K562 (cell line): ENCODE data around the gene GPR157. TPM values are rescaled to one million over a fixed set of nuclear protein-coding genes. Genes with fewer than 3 reads are reported as not detected.

ENCODE experiments used
- ATAC-seq: fragments of 200-7000 bp; cut with Tn5 transposase; 3 replicates; pipeline ENCODE4 v1.9.1; 2020; ENCODE audit warnings: moderate library complexity
- BruUV-seq: library from RNA; stranded (reverse); fragments of 400-500 nt; replicated peaks from 2 replicates; lab custom pipeline; 2021; lab: Mats Ljungman, UMichigan
- CTCF ChIA-PET: fragments of 300-600 bp; formaldehyde crosslinking; extraction: SDS; loops from one replicate; lab custom pipeline; 2021; ENCODE audit warnings: low intra/inter-chr PET ratio; lab: Yijun Ruan, JAX
- POLR2A ChIA-PET: fragments of 300-600, 350-650 bp; sonication (Branson Sonifier 250); formaldehyde crosslinking; extraction: SDS; loops from one replicate; lab custom pipeline; 2021; ENCODE audit warnings: antibody characterized with exemption, inconsistent platforms; lab: Yijun Ruan, JAX
- DNase-seq, 4 experiments: peaks; one replicate each; pipeline versions ENCODE4 v3.0.0 to v3.0.0-alpha.2; 2011 to 2018; ENCODE audit warnings: low spot score in 3 of 4, mixed read lengths in 3 of 4; ENCODE audit errors: extremely low read depth in 1 of 4
- FAIRE-seq: peaks from 2 replicates; lab custom pipeline; 2011; peaks lifted over from hg19 to GRCh38; lab: Jason Lieb, UNC
- H2AFZ ChIP-seq: 2 replicates; pipeline ENCODE4 v1.6.0; 2011; ENCODE audit warnings: low read depth, low read length, control low read depth, inconsistent platforms
- H3K27ac ChIP-seq: fragments of 200-600 bp; 3 replicates; pipeline ENCODE4 v1.8.0; 2011; ENCODE audit warnings: low read depth, mild to moderate bottlenecking, control low read depth, inconsistent platforms, low read length, moderate library complexity, mixed read lengths; ENCODE audit errors: extremely low read depth
- H3K27me3 ChIP-seq, 2 experiments: fragments of 300-600 bp in 1 of 2; 2 replicates in 1 of 2; 3 replicates in 1 of 2; pipeline versions ENCODE4 v1.6.0 to v1.8.0; 2011; ENCODE audit warnings: inconsistent platforms in 2 of 2, low read length in 2 of 2, mild to moderate bottlenecking in 1 of 2, mixed read lengths in 1 of 2, moderate library complexity in 1 of 2; ENCODE audit not compliant: control insufficient read depth in 2 of 2, insufficient read depth in 2 of 2
- H3K36me3 ChIP-seq: fragments of 300-600 bp; 3 replicates; pipeline ENCODE4 v1.8.0; 2011; ENCODE audit warnings: mild to moderate bottlenecking, low read length, inconsistent platforms; ENCODE audit not compliant: control insufficient read depth, insufficient read depth
- H3K4me1 ChIP-seq, 2 experiments: fragments of 200-600 bp in 1 of 2; replicated peaks in 1 of 2; 2 replicates in 1 of 2; 3 replicates in 1 of 2; pipeline versions ENCODE4 v1.5.1 to v1.8.0; 2011; ENCODE audit warnings: inconsistent platforms in 2 of 2, low read length in 2 of 2, mild to moderate bottlenecking in 1 of 2, mixed read lengths in 1 of 2, moderate library complexity in 1 of 2; ENCODE audit not compliant: control insufficient read depth in 2 of 2, insufficient read depth in 2 of 2
- H3K4me2 ChIP-seq: 2 replicates; pipeline ENCODE4 v1.6.1; 2011; ENCODE audit warnings: low read length, control low read depth, inconsistent platforms, mixed read lengths; ENCODE audit not compliant: insufficient read depth
- H3K4me3 ChIP-seq: fragments of 200-600 bp; sonication (generic), shearing (Covaris generic); 2 replicates; pipeline ENCODE4 v1.5.1; 2016; ENCODE audit warnings: control low read depth, inconsistent platforms
- H3K79me2 ChIP-seq: fragments of 200-600 bp; 3 replicates; pipeline ENCODE4 v1.8.0; 2011; ENCODE audit warnings: low read length, inconsistent platforms; ENCODE audit not compliant: control insufficient read depth, insufficient read depth
- H3K9ac ChIP-seq, 2 experiments: 2 replicates each; pipeline versions ENCODE4 v1.6.0 to v1.6.1; 2011; ENCODE audit warnings: low read depth in 2 of 2, low read length in 2 of 2, control low read depth in 1 of 2, inconsistent platforms in 1 of 2, mild to moderate bottlenecking in 1 of 2, mixed read lengths in 1 of 2; ENCODE audit not compliant: insufficient read depth in 1 of 2
- H3K9me1 ChIP-seq: one replicate; pipeline ENCODE4 v1.6.0; 2011; ENCODE audit warnings: inconsistent platforms, mild to moderate bottlenecking, low read length, moderate library complexity; ENCODE audit not compliant: control insufficient read depth, insufficient read depth
- H3K9me3 ChIP-seq: replicated peaks from 2 replicates; pipeline ENCODE4 v1.5.1; 2011; ENCODE audit warnings: low read depth, low read length, inconsistent platforms; ENCODE audit not compliant: control insufficient read depth, insufficient read depth
- H4K20me1 ChIP-seq: replicated peaks from 2 replicates; pipeline ENCODE4 v1.6.1; 2011; ENCODE audit warnings: low read length, inconsistent platforms, mixed read lengths; ENCODE audit not compliant: control insufficient read depth, insufficient read depth
- ARID2 ChIP-seq: fragments of 450-650 bp; IDR thresholded peaks from 2 replicates; pipeline ENCODE4 v1.6.1; 2017; ENCODE audit warnings: antibody characterized with exemption, mild to moderate bottlenecking
- DNMT1 ChIP-seq: fragments of 450-650 bp; IDR thresholded peaks from 2 replicates; pipeline ENCODE4 v1.6.1; 2016; ENCODE audit warnings: antibody characterized with exemption, mild to moderate bottlenecking
- FOXA1 ChIP-seq: fragments of 450-650 bp; IDR thresholded peaks from 2 replicates; pipeline ENCODE4 v1.6.1; 2016; ENCODE audit warnings: mild to moderate bottlenecking, borderline replicate concordance
- MYBL2 ChIP-seq, 2 experiments: fragments of 450-650 bp in 1 of 2; sonication (generic) in 1 of 2; formaldehyde crosslinking in 1 of 2; IDR thresholded peaks; 2 replicates each; pipeline versions ENCODE4 v1.6.1 to v1.8.1; 2017 to 2022; ENCODE audit warnings: borderline replicate concordance in 1 of 2, inconsistent platforms in 1 of 2, low read depth in 1 of 2, mild to moderate bottlenecking in 1 of 2, missing genetic modification reagents in 1 of 2, moderate library complexity in 1 of 2
- NONO ChIP-seq, 2 experiments: fragments of 200-400 bp in 1 of 2; fragments of 450-650 bp in 1 of 2; formaldehyde crosslinking in 1 of 2; IDR thresholded peaks; 2 replicates each; pipeline ENCODE4 v1.6.1; 2017; ENCODE audit warnings: low read depth in 2 of 2, mild to moderate bottlenecking in 2 of 2, moderate library complexity in 2 of 2, low read length in 1 of 2
- ZBED1 ChIP-seq: IDR thresholded peaks from 2 replicates; pipeline ENCODE4 v1.6.1; 2014
- ZNF165 ChIP-seq: fragments of 250-450 bp; sonication (Bioruptor Pico); IDR thresholded peaks from 2 replicates; pipeline ENCODE4 v1.4.0; 2020; ENCODE audit warnings: borderline replicate concordance
- WGBS: fragments of 100-300 bp; shearing (Covaris generic); methylation state at CpG from one replicate; pipeline ENCODE4 v1.1.6; 2016; ENCODE audit warnings: low coverage, mixed read lengths; ENCODE audit not compliant: insufficient coverage; ENCODE audit errors: missing lambda C conversion rate; 5-methylcytosine and 5-hydroxymethylcytosine counted together
- in situ Hi-C: fragments of 300-500 bp; cut with MboI; formaldehyde crosslinking; loops from 4 replicates; pipeline ENCODE4 v1.15.0; 2018; ENCODE audit warnings: inconsistent platforms, mixed read lengths
- intact Hi-C: fragments of 100-400 bp; cut with micrococcal nuclease; formaldehyde crosslinking; loops from 2 replicates; pipeline ENCODE4 v1.14.2; 2022
- polyA plus RNA-seq, 8 experiments: library from polyadenylated mRNA; depleted of rRNA in 4 of 8; stranded (reverse) in 5 of 8; unstranded in 3 of 8; fragments of >200 nt; fragmentation: Nextera tagmentation in 2 of 8; fragmentation: Illumina TruSeq in 1 of 8; extraction: Ambion mirVana in 2 of 8; extraction: Trizol in 1 of 8; gene quantifications; 2 replicates each; pipeline versions ENCODE4 v1.2.1 to v1.2.3, GENCODE V29; 2011 to 2014; ENCODE audit warnings: inconsistent platforms in 1 of 8, missing spikeins in 1 of 8
- total RNA-seq, 7 experiments: library from RNA; depleted of rRNA in 6 of 7; stranded (reverse); fragments of >200 nt in 6 of 7; fragmentation: Illumina TruSeq in 2 of 7; extraction: Trizol in 2 of 7; gene quantifications; 2 replicates each; pipeline versions ENCODE4 v1.2.1 to v1.2.3, GENCODE V29; 2011 to 2021; ENCODE audit warnings: low replicate concordance in 1 of 7
- TF ChIP-seq, protein P1 (sequence below): sonication (generic); formaldehyde crosslinking; IDR thresholded peaks from 2 replicates; pipeline ENCODE4 v1.8.1; 2022; ENCODE audit warnings: missing genetic modification reagents

GPR157 gene
- total and polyA plus RNA-seq, 9 of the 15 experiments (the other 6 are each of a cell fraction or from before 2014, with no cell fraction given) = 0.01 to 0.18 (median 0.04) TPM; not detected in 4

DNA sequence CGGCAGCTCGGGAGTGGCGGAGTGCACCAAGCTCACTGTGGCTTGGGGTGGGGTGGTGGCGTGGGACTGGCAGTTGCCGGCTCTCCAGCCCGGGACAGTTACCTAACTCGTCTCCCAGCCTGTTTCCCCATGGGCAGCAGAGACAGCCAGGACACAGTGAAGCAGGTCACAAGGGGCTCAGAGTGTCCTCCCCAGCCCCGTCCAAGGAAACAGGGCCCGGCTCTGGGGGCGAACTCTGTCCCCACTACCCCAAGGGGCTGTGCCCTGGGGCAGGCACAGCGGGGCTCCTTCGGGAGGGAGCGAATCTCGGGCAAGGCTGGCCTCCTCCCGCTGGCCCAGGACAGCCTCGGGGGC lies 759 bp downstream of the GPR157 start:
- peaks cover 0 to 17% of the 10 kb centered on the region in 2 experiments; a peak in 2 of 5 replicates for H3K4me1 ChIP-seq
- peak overlapping the region in 1 of 2 experiments; percentile 88; a peak in 1 of 4 replicates for H3K9ac ChIP-seq
- no TSS peak for BruUV-seq
- ATAC-seq = no peak
- peaks cover 4 to 28% of the 10 kb centered on the region in 2 experiments; a peak in 3 of 5 replicates for H3K27me3 ChIP-seq
- WGBS = 70% methylated on average over 15 of the region's 16 CpGs
- POLR2A ChIA-PET = interaction anchor here (0.6 kb wide), 1 partner anchor 101 kb away, joined by 3 read pairs; no protein-coding TSS in a partner anchor
- no peak overlapping the region for H3K4me3 ChIP-seq
- H3K79me2 ChIP-seq = no peaks in the 10 kb centered on the region
- TF ChIP-seq ARID2 = no peak
- TF ChIP-seq, protein P1, sequence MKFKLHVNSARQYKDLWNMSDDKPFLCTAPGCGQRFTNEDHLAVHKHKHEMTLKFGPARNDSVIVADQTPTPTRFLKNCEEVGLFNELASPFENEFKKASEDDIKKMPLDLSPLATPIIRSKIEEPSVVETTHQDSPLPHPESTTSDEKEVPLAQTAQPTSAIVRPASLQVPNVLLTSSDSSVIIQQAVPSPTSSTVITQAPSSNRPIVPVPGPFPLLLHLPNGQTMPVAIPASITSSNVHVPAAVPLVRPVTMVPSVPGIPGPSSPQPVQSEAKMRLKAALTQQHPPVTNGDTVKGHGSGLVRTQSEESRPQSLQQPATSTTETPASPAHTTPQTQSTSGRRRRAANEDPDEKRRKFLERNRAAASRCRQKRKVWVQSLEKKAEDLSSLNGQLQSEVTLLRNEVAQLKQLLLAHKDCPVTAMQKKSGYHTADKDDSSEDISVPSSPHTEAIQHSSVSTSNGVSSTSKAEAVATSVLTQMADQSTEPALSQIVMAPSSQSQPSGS = peak; percentile 14; the same call in 1 of the 2 replicates
- TF ChIP-seq ZBED1 = no peak
- TF ChIP-seq NONO (IDR thresholded peaks at IDR 0.05; ENCODE audit: low read depth in 2 of 2, low read length in 1 of 2) = no peak
- TF ChIP-seq MYBL2 (IDR thresholded peaks at IDR 0.05; ENCODE audit: low read depth) = no peak
- TF ChIP-seq MYBL2 (CRISPR knock-in tag; IDR thresholded peaks at IDR 0.05; ENCODE audit: borderline replicate concordance) = no peak
- TF ChIP-seq DNMT1 = no peak
- TF ChIP-seq ZNF165 (CRISPR knock-in tag) = no peak
- no peak for TF ChIP-seq FOXA1
- TF ChIP-seq, all 486 proteins: peak for 1
- H3K9me1 ChIP-seq = no peaks in the 10 kb centered on the region
- no peak overlapping the region for H3K27ac ChIP-seq
- FAIRE-seq (no peak), DNase-seq (no peak)
- no peaks in the 10 kb centered on the region for H3K36me3 ChIP-seq
- peak overlapping the region; percentile 75 for H3K4me2 ChIP-seq
- in situ Hi-C loops (no loop called here), intact Hi-C loops (no loop called here)
- no peaks in the 10 kb centered on the region for H4K20me1 ChIP-seq
- H2AFZ ChIP-seq = peak overlapping the region; percentile 94; the same call in 1 of the 2 replicates
- H3K9me3 ChIP-seq = no peaks in the 10 kb centered on the region
- CTCF ChIA-PET = no interaction called here
